B cell (primary cell): ENCODE measurements around the gene ABLIM1. TPM values are rescaled to one million over a fixed set of nuclear protein-coding genes. Genes with fewer than 3 reads are reported as not detected.

ENCODE experiments used
- ATAC-seq: fragments of 200-7000 bp; cut with Tn5 transposase; one replicate; pipeline ENCODE4 v1.10.0; 2021; ENCODE audit warnings: low read depth, mild to moderate bottlenecking, moderate number of reproducible peaks, moderate library complexity
- CTCF ChIA-PET: fragments of 350-600 bp; sonication (Branson Sonifier 250); formaldehyde crosslinking; loops from one replicate; lab custom pipeline; 2021; ENCODE audit warnings: antibody characterized with exemption, inconsistent platforms; lab: Charles Lee
- POLR2A ChIA-PET: fragments of 350-600 bp; sonication (Branson Sonifier 250); formaldehyde crosslinking; loops from one replicate; lab custom pipeline; 2021; ENCODE audit warnings: antibody characterized with exemption; lab: Charles Lee
- DNase-seq: peaks from one replicate; pipeline ENCODE4 v3.0.0; 2013
- H2AFZ ChIP-seq: 2 replicates; pipeline ENCODE4 v1.6.1; 2012; ENCODE audit warnings: mild to moderate bottlenecking, low read depth, low read length; ENCODE audit not compliant: insufficient read depth, poor library complexity, severe bottlenecking
- H3K27ac ChIP-seq, 2 donors: 1 replicate in 1 of 2; 2 replicates in 1 of 2; pipeline ENCODE4 v1.5.1; 2012 to 2013; ENCODE audit warnings: low read length in 2 of 2, mild to moderate bottlenecking in 2 of 2, moderate library complexity in 1 of 2
- H3K27me3 ChIP-seq, 4 experiments: fragments of 200-600 bp in 1 of 4; sonication (generic) in 1 of 4; replicated peaks in 1 of 4; 1 replicate in 2 of 4; 2 replicates in 2 of 4; pipeline versions ENCODE4 v1.6.1 to v1.7.0; 2013 to 2016; ENCODE audit warnings: low read length in 3 of 4, mild to moderate bottlenecking in 2 of 4, mixed read lengths in 1 of 4, moderate library complexity in 1 of 4; ENCODE audit not compliant: insufficient read depth in 4 of 4, control insufficient read depth in 3 of 4; ENCODE audit errors: control extremely low read depth in 1 of 4
- H3K36me3 ChIP-seq, 2 experiments: replicated peaks in 1 of 2; 1 replicate in 1 of 2; 2 replicates in 1 of 2; pipeline versions ENCODE4 v1.6.1 to v1.7.1; 2013; ENCODE audit warnings: low read length in 1 of 2; ENCODE audit not compliant: insufficient read depth in 2 of 2, control insufficient read depth in 1 of 2; ENCODE audit errors: control extremely low read depth in 1 of 2, extremely low read depth in 1 of 2
- H3K4me1 ChIP-seq, 2 donors: fragments of 200-600 bp in 1 of 2; sonication (generic) in 1 of 2; 1 replicate in 1 of 2; 2 replicates in 1 of 2; pipeline versions ENCODE4 v1.5.1 to v1.6.1; 2013 to 2017; ENCODE audit warnings: low read length in 2 of 2; ENCODE audit not compliant: control insufficient read depth in 2 of 2, insufficient read depth in 2 of 2
- H3K4me2 ChIP-seq: replicated peaks from 2 replicates; pipeline ENCODE3; 2012; ENCODE audit warnings: mild to moderate bottlenecking, low read depth, low read length; ENCODE audit not compliant: poor library complexity, severe bottlenecking
- H3K4me3 ChIP-seq, 5 experiments: fragments of 200-600 bp in 1 of 5; sonication (generic) in 1 of 5; 1 replicate in 3 of 5; 2 replicates in 2 of 5; pipeline versions ENCODE4 v1.5.1 to v1.7.0; 2011 to 2016; ENCODE audit warnings: low read length in 4 of 5, mild to moderate bottlenecking in 4 of 5, low read depth in 2 of 5, control low read depth in 1 of 5, moderate library complexity in 1 of 5; ENCODE audit not compliant: insufficient read depth in 1 of 5; ENCODE audit errors: control extremely low read depth in 1 of 5, extremely low read depth in 1 of 5
- H3K79me2 ChIP-seq: fragments of 200-600 bp; sonication (generic); one replicate; pipeline ENCODE4 v1.6.0; 2016; ENCODE audit warnings: low read length; ENCODE audit not compliant: control insufficient read depth, insufficient read depth
- H3K9ac ChIP-seq: fragments of 200-600 bp; sonication (generic); 2 replicates; pipeline ENCODE4 v1.6.1; 2017; ENCODE audit warnings: mild to moderate bottlenecking, low read length, moderate library complexity
- H3K9me3 ChIP-seq, 3 donors: one replicate each; pipeline versions ENCODE4 v1.6.1 to v1.7.1; 2013; ENCODE audit warnings: low read length in 2 of 3; ENCODE audit not compliant: control insufficient read depth in 2 of 3, insufficient read depth in 1 of 3; ENCODE audit errors: control extremely low read depth in 1 of 3
- H4K20me1 ChIP-seq: 2 replicates; pipeline ENCODE4 v1.6.0; 2012; ENCODE audit warnings: mild to moderate bottlenecking, low read length; ENCODE audit not compliant: insufficient read depth, control insufficient read depth, poor library complexity, severe bottlenecking
- H3K27ac Mint-ChIP-seq: one replicate; pipeline ENCODE4 v1.8.0; 2021; ENCODE audit warnings: mixed read lengths
- H3K27me3 Mint-ChIP-seq: one replicate; pipeline ENCODE4 v1.8.0; 2021; ENCODE audit warnings: mixed read lengths
- H3K4me1 Mint-ChIP-seq: one replicate; pipeline ENCODE4 v1.8.0; 2021; ENCODE audit warnings: mixed read lengths
- H3K4me3 Mint-ChIP-seq: one replicate; pipeline ENCODE4 v1.8.0; 2021; ENCODE audit warnings: mixed read lengths
- H3K9me3 Mint-ChIP-seq: one replicate; pipeline ENCODE4 v1.8.0; 2022; ENCODE audit warnings: mixed read lengths; ENCODE audit not compliant: insufficient read depth
- CTCF ChIP-seq: fragments of 200-600 bp; IDR thresholded peaks from one replicate; pipeline ENCODE4 v1.8.0; 2022; ENCODE audit warnings: antibody characterized with exemption, mild to moderate bottlenecking
- EZH2 ChIP-seq: IDR thresholded peaks from 2 replicates; pipeline ENCODE4 v1.6.1; 2012; ENCODE audit warnings: borderline replicate concordance, low read depth, mild to moderate bottlenecking, moderate library complexity, low read length; ENCODE audit not compliant: insufficient read depth, poor library complexity, severe bottlenecking
- WGBS: methylation state at CpG from one replicate; pipeline ENCODE4 v1.1.5; 2013; ENCODE audit warnings: missing lambda C conversion rate; ENCODE audit not compliant: insufficient coverage; 5-methylcytosine and 5-hydroxymethylcytosine counted together
- intact Hi-C: fragments of 100-400 bp; cut with micrococcal nuclease; formaldehyde crosslinking; loops from one replicate; pipeline ENCODE4 v1.10.0; 2022
- polyA plus RNA-seq: library from polyadenylated mRNA; depleted of rRNA; stranded (reverse); fragments of >200 nt; gene quantifications from 2 replicates; pipeline ENCODE4 v1.2.3, GENCODE V29; 2012
- total RNA-seq, 2 donors: library from RNA; stranded (reverse); fragments of 120-200 nt in 1 of 2; gene quantifications; 1 replicate in 1 of 2; 2 replicates in 1 of 2; pipeline versions ENCODE4 v1.2.3 to v1.2.4, GENCODE V29; 2013 to 2022

ABLIM1 gene
- total and polyA plus RNA-seq, 2 donors (not counting 1 experiment from before 2014, with no cell fraction given), result 55.6 to 148 TPM

- Histone ChIP-seq H3K9ac (no peak overlapping the region), H3K27ac (peak overlapping the region in 1 of 2 donors; percentile 2), H3K9me3 (no peaks in the 10 kb centered on the region), H3K4me1 (peaks cover 0 to 4% of the 10 kb centered on the region in 2 donors), H3K4me3 (no peak overlapping the region), H4K20me1 (peaks cover 15% of the 10 kb centered on the region), H3K36me3 (peaks cover 7 to 32% of the 10 kb centered on the region in 2 experiments), H2AFZ (no peak overlapping the region), H3K79me2 (peaks cover 25% of the 10 kb centered on the region), H3K27me3 (no peaks in the 10 kb centered on the region), H3K4me2 (no peak overlapping the region)
- ATAC-seq (no peak), DNase-seq (no peak)
- Mint-ChIP-seq H3K9me3 (no peaks in the 10 kb centered on the region), H3K27ac (peak overlapping the region; percentile 2), H3K4me1 (peaks cover 31% of the 10 kb centered on the region), H3K27me3 (no peaks in the 10 kb centered on the region), H3K4me3 (no peak overlapping the region)
- intact Hi-C loops, result loop anchor here (5.0 kb wide), 1 partner anchor 654 kb away; no protein-coding TSS in a partner anchor
- POLR2A ChIA-PET, result interaction anchor here (0.7 kb wide), 1 partner anchor 465 kb away, joined by 4 read pairs; the partner anchor contains the start of gene TRUB1
- TF ChIP-seq EZH2, result no peak
- 100% methylated on average over 2 of the region's 4 CpGs for WGBS
- CTCF ChIA-PET, result interaction anchor here (0.7 to 7.9 kb wide), 13 partner anchors 12 to 319 kb away, joined by 3 to 212 read pairs (median 26); no protein-coding TSS in a partner anchor
Measured at GRCh38 chr10:114472877-114473253, 185.2 kb downstream of the ABLIM1 start.

- Mint-ChIP-seq H3K9me3 (no peaks in the 10 kb centered on the region), H3K4me1 (peaks cover 28% of the 10 kb centered on the region), H3K27ac (peak overlapping the region; percentile 61), H3K27me3 (no peaks in the 10 kb centered on the region), H3K4me3 (no peak overlapping the region)
- ChIA-PET CTCF (interaction anchor here (0.7 to 7.9 kb wide), 44 partner anchors 9 to 767 kb away, joined by 3 to 212 read pairs (median 6); partner anchors contain the start of genes FHIP2A and TRUB1), POLR2A (interaction anchor here (1.0 kb wide), 2 partner anchors 25 to 54 kb away, joined by 3 read pairs; no protein-coding TSS in a partner anchor)
- Histone ChIP-seq H2AFZ (no peak overlapping the region), H3K9me3 (no peaks in the 10 kb centered on the region), H3K9ac (no peak overlapping the region), H3K27me3 (no peaks in the 10 kb centered on the region), H3K36me3 (peaks cover 10 to 33% of the 10 kb centered on the region in 2 experiments), H3K27ac (peak overlapping the region in 1 of 2 donors; percentile 7), H3K4me3 (no peak overlapping the region), H3K4me2 (no peak overlapping the region), H3K4me1 (peaks cover 0 to 4% of the 10 kb centered on the region in 2 donors), H4K20me1 (peaks cover 15% of the 10 kb centered on the region), H3K79me2 (peaks cover 21% of the 10 kb centered on the region)
- ATAC-seq (no peak), DNase-seq (peak; percentile 14)
- WGBS, result 88% methylated on average over 8 of the region's 11 CpGs
- no peak for TF ChIP-seq EZH2
- TF ChIP-seq CTCF, result no peak
- intact Hi-C loops, result loop anchor here (1.0 to 5.0 kb wide), 8 partner anchors 25 to 655 kb away; no protein-coding TSS in a partner anchor
Measured at GRCh38 chr10:114471906-114472876, 185.9 kb downstream of the ABLIM1 start.
